DMS114 treated with DMSO at 0.1 percent for 48 hours (cell line): ENCODE measurements around the gene LCA5.
A peak's percentile ranks its signal among the peaks of the same experiment; 100 is the strongest.
"Not testable (repeated sequence)": the region's sequence is repeated elsewhere in the genome, so short reads cannot be mapped to it uniquely, and the experiment has no call there.

Experiments
- DNase-seq: peaks from one replicate; lab custom pipeline; 2025; ENCODE audit not compliant: unreplicated experiment; lab: John Stamatoyannopoulos, UW

The LCA5 gene

DNA sequence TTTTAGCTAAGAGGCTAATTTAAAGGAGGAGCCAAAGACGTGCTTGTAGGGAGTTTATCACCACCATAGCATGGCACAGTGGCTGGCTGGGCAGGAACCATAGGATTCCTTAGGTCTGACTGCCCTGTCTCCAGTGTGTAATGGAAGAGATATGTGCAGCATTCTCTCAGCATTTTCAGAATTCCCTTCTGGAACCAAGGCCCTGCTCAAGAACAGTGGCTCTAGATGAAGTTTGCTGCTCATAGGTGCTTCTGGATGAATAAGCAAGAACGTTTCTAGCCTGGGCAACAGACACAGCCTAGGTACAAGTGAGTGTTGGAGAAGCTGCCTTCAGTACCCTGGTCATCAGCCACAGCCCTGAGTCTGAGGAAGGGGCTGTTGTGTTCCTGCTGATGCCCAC lies 69.1 kb downstream of the LCA5 start:
- DNase-seq = no peak

DNA sequence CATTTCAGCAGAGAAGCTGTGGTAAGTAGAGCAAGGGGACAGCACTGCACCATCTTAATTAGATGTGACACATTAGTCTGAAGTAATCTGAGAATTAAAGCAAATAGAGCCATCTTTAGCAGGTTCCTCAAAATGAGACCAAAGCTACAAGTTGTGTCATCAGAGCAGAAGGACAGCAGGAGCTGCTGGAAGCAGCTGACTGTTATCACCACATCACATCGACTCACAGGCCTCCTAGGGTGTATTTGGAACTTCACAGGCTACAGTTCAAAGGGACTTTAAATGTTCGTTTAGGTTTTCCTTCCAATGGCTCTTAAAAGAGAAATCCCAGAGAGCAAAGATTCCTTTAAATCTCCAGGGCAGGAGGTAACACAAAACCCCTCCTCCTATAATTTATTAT lies 69.5 kb downstream of the LCA5 start:
- DNase-seq = no peak

DNA sequence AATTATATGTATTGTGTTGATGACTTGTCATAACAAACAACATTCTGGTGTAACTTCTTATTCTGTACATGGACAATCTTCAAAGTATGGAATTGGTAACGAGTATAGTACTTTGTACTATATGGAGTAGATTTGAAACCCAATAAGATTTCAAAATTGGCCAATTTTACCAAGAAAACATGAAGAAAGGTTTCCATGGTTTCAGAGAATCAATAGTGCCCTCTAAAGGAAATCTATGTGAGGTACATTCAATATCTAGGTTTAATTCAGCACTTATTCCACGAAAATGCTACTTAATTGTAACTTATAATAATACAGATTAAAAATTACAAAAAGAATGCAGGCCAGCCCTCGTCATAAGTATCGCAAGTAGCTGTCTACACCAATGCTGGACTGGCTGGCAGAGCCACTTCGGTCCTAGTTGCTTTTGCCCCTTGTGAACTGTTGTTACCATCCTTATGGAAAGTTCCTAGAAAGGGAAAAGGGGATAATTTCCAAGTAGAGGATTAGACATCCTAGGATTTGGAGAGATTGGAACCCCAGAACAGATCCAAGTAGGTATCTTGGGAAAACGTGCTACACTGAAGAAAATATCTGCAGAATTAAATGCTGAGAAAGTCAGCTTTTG lies 70.9 kb downstream of the LCA5 start:
- DNase-seq = peak; percentile 34

DNA sequence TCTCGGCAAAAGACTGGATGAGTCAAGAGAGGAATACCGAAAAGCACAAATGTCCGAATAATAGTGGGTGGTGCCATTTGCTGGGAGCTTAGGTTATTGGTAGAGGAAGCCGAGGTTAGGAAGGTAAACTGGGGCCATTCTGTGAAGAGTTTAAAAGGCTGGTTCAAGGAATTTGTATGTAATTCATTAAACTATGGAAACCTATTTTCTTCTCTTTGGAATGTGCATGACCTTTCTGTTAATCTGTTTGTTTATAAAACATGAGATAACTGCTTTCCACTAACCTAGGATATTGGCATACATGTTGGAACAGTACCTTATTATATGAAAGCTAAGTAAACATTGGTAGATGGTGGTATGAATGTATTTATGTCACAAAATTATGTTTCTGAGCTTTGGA lies 71.8 kb downstream of the LCA5 start:
- no peak for DNase-seq

DNA sequence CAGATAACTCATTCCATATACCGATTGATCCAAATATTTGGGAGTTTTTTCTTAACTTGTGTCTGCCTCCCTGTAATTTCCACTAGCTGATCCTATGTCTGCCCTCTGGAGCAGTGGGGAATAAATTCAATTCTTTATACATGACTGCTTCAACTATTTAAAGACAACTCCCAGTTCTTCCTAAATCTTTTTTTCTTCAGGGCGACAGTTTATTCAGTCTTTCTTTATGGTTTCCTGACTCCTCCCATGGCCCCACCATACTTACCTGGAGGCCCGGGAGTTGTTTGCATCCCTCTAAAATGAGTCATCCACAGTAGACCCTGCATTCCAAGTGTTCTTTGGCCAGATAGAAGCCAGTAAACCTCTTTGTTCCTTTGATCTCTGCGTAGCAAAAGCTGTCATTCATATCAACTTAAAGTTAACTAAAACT lies 73.6 kb downstream of the LCA5 start:
- DNase-seq = no peak

DNA sequence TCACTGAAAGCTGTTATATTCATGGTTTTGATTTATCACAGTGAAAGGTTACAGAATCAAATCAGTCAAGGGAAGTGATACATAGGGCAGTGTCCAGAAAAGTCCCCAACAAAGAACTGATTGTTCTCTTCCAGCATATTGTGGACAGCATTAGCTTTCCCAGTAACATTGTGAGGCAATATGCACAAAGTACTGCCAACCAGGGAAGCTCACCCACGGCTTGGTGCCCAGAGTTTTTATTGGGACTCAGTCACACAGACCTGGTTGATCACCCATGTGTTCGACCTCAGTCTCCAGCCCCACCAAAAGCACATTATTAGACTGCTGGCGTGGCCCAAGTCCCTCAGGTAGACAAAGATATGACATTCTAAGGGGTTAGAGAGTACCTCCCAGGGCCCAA lies 76.0 kb downstream of the LCA5 start:
- no peak for DNase-seq

DNA sequence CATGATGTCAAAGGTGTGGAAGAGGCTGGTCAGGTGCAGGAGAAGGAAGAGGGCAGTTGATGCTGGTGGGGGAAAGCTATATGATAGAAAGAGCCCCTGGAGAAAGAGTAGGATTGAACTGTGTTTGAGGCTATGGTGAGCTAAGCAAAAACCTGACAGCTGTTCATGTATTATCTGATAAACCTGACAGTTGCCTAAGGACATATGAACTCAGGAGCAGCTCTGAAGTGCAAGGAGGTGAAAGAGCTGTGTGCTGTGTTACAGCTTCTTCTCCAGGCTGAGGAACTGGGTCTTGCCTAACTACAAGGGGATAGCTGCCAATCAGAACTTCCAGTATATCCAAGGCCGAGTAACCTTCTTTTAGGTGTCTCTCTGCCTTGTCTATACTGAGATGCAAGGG lies 81.8 kb downstream of the LCA5 start:
- no peak for DNase-seq

DNA sequence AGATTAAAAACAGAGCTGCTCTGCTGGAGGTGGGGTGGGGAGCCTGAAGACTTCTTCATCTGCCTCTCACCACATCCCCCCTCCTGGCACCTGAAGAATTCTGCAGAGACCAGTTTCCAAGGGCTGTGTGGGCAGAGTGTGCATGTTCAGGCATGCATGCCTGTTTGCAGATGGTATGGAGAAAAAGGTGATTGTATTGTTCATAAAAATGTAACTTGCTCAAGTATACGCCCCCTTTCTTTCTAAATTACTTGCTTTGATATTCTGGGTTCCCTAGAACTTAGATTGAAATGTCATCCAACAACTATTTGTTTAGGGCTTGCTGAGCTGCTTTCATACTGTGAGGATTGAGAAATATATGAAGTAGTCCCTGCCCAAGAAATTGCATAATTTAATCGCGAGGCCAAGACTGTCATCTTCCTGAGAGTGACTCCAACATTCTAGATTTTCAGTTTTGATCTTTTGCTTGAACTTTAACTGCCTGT lies 83.6 kb downstream of the LCA5 start:
- DNase-seq = no peak

DNA sequence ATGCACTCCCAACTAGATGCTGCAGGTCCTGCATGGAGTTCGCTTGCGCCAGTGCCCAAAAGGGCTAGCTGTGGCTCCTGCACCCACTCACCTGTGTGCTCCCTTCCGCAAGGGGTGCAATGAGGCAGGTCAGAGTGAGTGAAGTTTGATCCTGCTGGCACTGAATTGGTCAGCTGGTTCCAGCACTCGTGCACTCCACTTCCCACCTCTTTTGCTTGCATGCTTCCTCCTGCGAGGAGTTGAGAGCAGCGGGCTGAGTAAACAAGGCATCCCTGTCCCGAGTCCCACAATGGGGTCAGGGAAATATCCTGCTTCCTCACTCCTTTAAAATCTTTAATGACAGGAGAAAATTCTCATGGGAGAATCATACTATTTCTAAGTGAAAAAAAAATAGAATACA lies 86.2 kb downstream of the LCA5 start:
- no peak for DNase-seq

DNA sequence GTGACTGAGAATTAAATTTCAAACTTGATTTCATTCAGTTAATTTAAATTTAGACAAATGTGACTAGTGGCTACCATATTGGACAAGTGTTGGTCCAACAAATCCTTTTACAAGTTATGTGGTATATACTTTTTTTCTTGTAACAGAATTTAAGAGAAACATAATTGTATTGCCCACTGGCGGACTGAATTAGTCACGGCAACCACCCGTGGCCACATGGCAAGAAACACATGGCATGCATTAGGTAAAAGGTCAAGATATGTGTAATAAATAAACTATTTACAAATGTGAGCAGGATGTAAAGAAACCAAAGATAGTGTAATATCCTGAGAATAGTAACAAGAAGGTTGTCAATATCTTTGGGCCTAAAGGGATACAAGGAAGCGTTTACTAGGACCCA lies 91.2 kb downstream of the LCA5 start:
- no peak for DNase-seq

DNA sequence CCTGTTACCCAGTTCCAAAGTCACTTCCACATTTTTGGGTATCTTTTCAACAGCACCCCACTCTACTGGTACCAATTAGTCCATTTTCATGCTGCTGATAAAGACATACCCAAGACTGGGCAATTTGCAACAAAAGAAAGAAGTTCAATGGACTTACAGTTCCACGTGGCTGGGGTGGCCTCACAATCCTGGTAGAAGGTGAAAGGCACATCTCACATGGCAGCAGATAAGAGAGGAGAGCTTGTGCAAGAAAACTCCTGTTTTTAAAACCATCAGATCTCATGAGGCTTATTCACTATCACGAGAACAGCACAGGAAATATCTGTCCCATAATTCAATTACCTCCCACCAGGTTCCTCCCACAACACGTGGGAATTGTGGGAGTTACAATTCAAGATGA lies 93.4 kb downstream of the LCA5 start:
- DNase-seq = not testable (repeated sequence)

DNA sequence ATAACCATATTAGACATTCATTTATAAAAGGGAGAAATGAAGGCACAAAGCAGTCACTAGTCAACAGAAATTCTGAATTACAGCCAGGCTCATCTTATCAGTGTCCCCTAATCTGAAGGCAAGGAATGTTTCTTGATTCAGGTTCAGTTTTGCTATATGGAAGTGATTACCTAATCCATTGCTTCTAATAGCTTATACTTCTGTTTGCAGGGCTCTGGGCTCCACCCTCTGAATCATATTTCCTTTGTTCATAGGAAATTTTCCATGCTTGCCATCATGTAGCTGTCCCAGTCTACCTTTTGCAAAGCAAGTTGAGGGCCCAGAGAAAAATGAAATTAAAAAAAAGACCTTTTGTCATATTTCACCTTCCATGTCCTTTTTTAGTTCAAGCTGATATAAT lies 96.0 kb downstream of the LCA5 start:
- no peak for DNase-seq

DNA sequence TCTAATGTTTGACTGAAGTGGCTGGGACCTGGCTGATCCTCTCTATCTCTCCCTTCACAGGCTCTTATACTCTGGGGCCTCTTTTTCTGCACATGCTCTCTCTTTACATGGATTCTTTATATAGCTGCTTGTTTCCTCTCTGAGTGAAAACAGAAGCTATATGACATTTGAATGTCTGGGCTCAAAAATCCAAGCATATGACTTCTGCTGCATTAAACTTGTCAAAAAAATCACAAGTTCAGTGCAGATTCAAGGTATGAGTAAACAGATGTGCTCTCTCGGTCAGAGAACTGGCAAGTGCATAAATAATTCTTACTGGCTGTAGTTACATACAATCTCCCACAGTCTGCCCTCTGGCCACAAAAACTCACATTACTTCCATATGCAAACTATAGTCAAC lies 96.6 kb downstream of the LCA5 start:
- DNase-seq = no peak

DNA sequence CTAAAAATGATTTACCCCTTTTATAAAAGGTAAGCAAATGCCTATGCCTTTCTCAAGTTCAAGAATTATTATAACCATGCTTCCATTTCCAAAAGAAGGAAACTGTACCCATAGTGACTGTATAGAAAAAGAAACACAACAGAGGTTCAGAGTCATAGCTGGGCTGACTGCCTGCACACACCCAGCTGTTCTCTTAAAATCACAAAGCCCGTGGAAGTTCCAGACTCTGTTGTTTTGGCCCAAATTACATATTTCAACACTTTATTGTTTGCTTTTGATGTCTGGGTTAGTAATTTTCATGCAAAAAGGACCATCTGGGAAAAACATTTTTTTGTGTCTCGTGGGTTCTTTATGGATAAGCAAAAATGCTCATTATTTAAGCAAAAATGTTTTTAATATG lies 99.2 kb downstream of the LCA5 start:
- DNase-seq = no peak

DNA sequence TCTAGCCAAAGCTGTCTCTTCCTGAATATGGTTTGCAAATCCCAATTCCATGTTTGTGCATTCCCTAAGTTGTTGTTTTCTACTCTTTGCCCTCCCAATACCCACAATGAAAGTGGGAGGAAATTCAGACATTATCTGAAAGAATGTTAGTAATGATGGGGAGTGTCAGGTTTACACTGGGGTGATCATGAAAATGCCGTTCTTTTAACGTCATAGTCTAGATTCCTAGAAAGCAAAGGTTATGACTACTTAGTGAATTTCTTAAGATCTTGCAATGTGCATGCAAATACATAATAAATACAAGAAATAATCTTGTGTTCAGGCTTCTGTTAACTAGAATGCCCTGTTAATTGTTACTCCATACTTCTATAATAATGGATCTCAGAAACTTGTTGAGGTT lies 101.0 kb downstream of the LCA5 start:
- DNase-seq = no peak

DNA sequence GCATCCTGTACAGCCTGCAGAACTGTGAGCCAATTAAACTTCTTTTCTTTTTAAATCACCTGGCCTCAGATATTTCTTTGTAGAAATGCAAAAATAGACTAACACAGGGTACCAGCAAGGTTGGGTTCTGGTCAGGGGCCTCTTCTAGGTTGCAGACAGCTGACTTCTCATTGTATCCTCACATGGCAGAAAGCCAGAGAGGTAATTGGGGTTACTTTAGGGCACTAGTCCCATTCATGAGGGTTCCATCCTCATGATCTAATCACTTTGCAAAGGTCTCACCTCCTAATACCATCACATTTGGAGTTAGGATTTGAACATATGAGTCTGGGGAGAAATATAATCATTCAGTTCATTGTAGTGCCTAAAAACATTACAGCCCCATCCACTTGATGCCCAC lies 101.5 kb downstream of the LCA5 start:
- DNase-seq = no peak
